Measurements from ENCODE around the gene APOL4.

DNA sequence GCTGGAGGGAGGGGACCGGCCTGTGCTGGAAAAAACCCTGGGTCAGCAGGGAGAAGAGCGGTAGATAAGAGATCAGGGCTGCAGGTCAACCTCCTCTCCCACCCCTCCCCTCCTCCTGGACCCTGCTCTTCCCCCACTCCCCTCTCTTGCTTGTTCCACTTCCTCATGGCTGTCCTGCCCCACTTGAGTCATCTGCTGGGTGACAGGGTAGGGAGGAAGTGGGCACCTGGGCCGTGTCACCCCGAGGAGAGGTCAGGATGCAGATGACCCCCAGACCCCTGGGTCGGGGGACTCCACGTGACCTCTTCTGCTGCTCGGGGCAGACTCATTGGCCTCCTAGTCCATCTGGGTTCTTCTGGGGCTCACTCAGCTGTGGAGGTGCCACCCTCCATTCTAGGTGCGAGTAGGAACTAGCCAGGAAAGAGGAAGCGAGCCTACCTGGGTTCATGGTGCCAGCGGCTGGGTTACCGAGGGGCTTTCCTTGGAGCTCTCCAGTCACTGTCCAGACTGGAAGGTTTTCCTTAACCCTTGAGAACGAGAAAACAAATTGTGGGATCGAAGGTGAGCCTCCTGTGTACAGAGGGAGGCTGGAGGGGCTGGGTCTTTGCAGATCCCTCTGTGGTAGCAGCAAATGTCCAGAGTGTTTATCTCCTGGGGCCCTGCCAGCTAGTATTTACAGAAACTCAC is 31.2 kb upstream of the APOL4 start:
- TF ChIP-seq ZNF274 (IDR thresholded peaks at IDR 0.05; ENCODE audit: low read depth, low read length) (no peak), YY1 (IDR thresholded peaks at IDR 0.05; ENCODE audit: insufficient read depth, insufficient read length) (no peak)
